ENCODE results near the gene FKRP.

GRCh38 chr19:46787040-46787330 lies 41.1 kb downstream of the FKRP start:
- no peak for TF ChIP-seq CTCF (IDR thresholded peaks at IDR 0.05 in 2 of 3, conservative IDR thresholded peaks at IDR 0.05 in 1 of 3; ENCODE audit: borderline replicate concordance in 1 of 3, insufficient read depth in 1 of 3, low read depth in 2 of 3, low read length in 2 of 3)
- no peak for TF ChIP-seq POLR2A (IDR thresholded peaks at IDR 0.05; ENCODE audit: borderline replicate concordance, extremely low read depth, insufficient read depth, insufficient read length)
- TF ChIP-seq EZH2 (IDR thresholded peaks at IDR 0.05): no peak
- no peak for TF ChIP-seq POLR2AphosphoS5 (IDR thresholded peaks at IDR 0.05; ENCODE audit: low read depth, low read length)
- TF ChIP-seq JUND (IDR thresholded peaks at IDR 0.05): no peak
- TF ChIP-seq REST (IDR thresholded peaks at IDR 0.05; ENCODE audit: low read depth): no peak
- TF ChIP-seq EZH2phosphoT487 (IDR thresholded peaks at IDR 0.05; ENCODE audit: borderline replicate concordance): no peak
- no peak for TF ChIP-seq FOSL1 (IDR thresholded peaks at IDR 0.05; ENCODE audit: low read depth)
- no peak for TF ChIP-seq YY1 (IDR thresholded peaks at IDR 0.05; ENCODE audit: extremely low read depth, insufficient replicate concordance, low read depth, low read length)
